Osteocyte (in vitro differentiated cells): ENCODE results near the gene MAS1. TPM values are rescaled to one million over a fixed set of nuclear protein-coding genes. Genes with fewer than 3 reads are reported as not detected.
"Not testable (repeated sequence)": the region's sequence is repeated elsewhere in the genome, so short reads cannot be mapped to it uniquely, and the experiment has no call there.

ENCODE experiments used
- DNase-seq: peaks from one replicate; pipeline ENCODE4 v3.0.0; 2021; ENCODE audit warnings: mixed read lengths; ENCODE audit not compliant: unreplicated experiment; ENCODE audit errors: extremely low spot score
- H3K27ac Mint-ChIP-seq: one replicate; pipeline ENCODE4 v1.8.0; 2021; ENCODE audit warnings: mild to moderate bottlenecking, mixed read lengths; ENCODE audit not compliant: unreplicated experiment
- H3K27me3 Mint-ChIP-seq: one replicate; pipeline ENCODE4 v1.8.0; 2021; ENCODE audit warnings: mixed read lengths; ENCODE audit not compliant: unreplicated experiment
- H3K36me3 Mint-ChIP-seq: one replicate; pipeline ENCODE4 v1.8.0; 2021; ENCODE audit warnings: mixed read lengths; ENCODE audit not compliant: unreplicated experiment
- H3K4me1 Mint-ChIP-seq: one replicate; pipeline ENCODE4 v1.8.0; 2021; ENCODE audit warnings: mixed read lengths; ENCODE audit not compliant: unreplicated experiment
- H3K4me3 Mint-ChIP-seq: one replicate; pipeline ENCODE4 v1.8.0; 2021; ENCODE audit warnings: mild to moderate bottlenecking, moderate library complexity, mixed read lengths; ENCODE audit not compliant: unreplicated experiment
- H3K9me3 Mint-ChIP-seq: one replicate; pipeline ENCODE4 v1.8.0; 2021; ENCODE audit warnings: mixed read lengths; ENCODE audit not compliant: unreplicated experiment
- CTCF ChIP-seq: fragments of 200-600 bp; sonication (generic); IDR thresholded peaks from 2 replicates; pipeline ENCODE4 v1.5.0; 2021; ENCODE audit warnings: antibody characterized with exemption, mild to moderate bottlenecking, moderate library complexity
- long read RNA-seq: library from polyadenylated mRNA; unstranded; transcript quantifications from one replicate; pipeline ENCODE4 v2.0.0, GENCODE V29; 2021
- total RNA-seq: library from RNA; stranded (reverse); gene quantifications from 2 replicates; pipeline ENCODE4 v1.2.1, GENCODE V29; 2021

Gene MAS1
- total RNA-seq: not detected in 2 replicates
- long read RNA-seq: 0 reads

GRCh38 chr6:159890792-159891191 is at the start of gene MAS1:
Gene MAS1, plus strand, starts transcription at chr6:159890988. Its CDS starts 15,968 bp downstream, at chr6:159906956.
- peaks cover 40% of the 10 kb centered on the region for H3K27me3 Mint-ChIP-seq
- no peak within 1 kb of the TSS for H3K27ac Mint-ChIP-seq
- H3K4me1 Mint-ChIP-seq: no peaks in the 10 kb centered on the region
- H3K9me3 Mint-ChIP-seq: no peaks in the 10 kb centered on the region
- H3K36me3 Mint-ChIP-seq: no peaks in the 10 kb centered on the region
- H3K4me3 Mint-ChIP-seq: no peak within 1 kb of the TSS
- DNase-seq: no peak
- TF ChIP-seq CTCF: no peak

GRCh38 chr6:159842035-159842434 is 48.8 kb upstream of the MAS1 start:
- H3K36me3 Mint-ChIP-seq: no peaks in the 10 kb centered on the region
- H3K9me3 Mint-ChIP-seq: no peaks in the 10 kb centered on the region
- no peak for DNase-seq
- TF ChIP-seq CTCF: peak; percentile 37
- no peaks in the 10 kb centered on the region for H3K27me3 Mint-ChIP-seq
- no peak overlapping the region for H3K27ac Mint-ChIP-seq
- no peaks in the 10 kb centered on the region for H3K4me1 Mint-ChIP-seq
- no peak overlapping the region for H3K4me3 Mint-ChIP-seq

- DNase-seq: peak; percentile 77
- Mint-ChIP-seq H3K36me3 (no peaks in the 10 kb centered on the region), H3K27me3 (no peaks in the 10 kb centered on the region), H3K27ac (no peak overlapping the region), H3K4me3 (no peak overlapping the region), H3K4me1 (no peaks in the 10 kb centered on the region), H3K9me3 (no peaks in the 10 kb centered on the region)
- no peak for TF ChIP-seq CTCF
These were observed 45.8 kb upstream of the MAS1 start for GRCh38 chr6:159844737-159845645.

DNA sequence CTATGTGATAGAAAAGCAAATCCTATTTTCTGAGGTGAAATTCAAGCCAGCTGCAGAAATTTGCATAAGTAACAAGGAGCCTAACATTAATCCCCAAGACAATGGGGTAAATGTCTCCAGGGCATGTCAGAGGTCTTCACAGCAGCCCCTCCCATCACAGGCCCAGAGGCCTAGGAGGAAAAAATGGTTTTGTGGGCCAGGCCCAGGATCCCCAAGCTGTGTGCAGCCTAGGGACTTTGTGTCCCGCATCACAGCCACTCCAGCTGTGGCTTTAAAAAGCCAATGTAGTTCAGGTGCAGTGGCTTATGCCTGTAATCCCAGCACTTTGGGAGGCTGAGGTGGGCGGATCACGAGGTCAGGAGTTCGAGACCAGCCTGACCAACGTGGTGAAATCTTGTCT is 42.2 kb upstream of the MAS1 start:
- H3K4me3 Mint-ChIP-seq, H3K36me3 Mint-ChIP-seq: not testable (repeated sequence)

GRCh38 chr6:159849851-159850250 is 40.9 kb upstream of the MAS1 start:
- not testable (repeated sequence) for H3K27ac Mint-ChIP-seq, H3K4me1 Mint-ChIP-seq, H3K9me3 Mint-ChIP-seq, H3K36me3 Mint-ChIP-seq, H3K4me3 Mint-ChIP-seq
- DNase-seq: peak; percentile 13
- H3K27me3 Mint-ChIP-seq: peaks cover 11% of the 10 kb centered on the region

More for the DNA sequence above, 42.2 kb upstream of the MAS1 start:
- not testable (repeated sequence) for H3K9me3 Mint-ChIP-seq, H3K4me1 Mint-ChIP-seq, H3K27me3 Mint-ChIP-seq, H3K27ac Mint-ChIP-seq
- peak; percentile 8 for DNase-seq

- peaks cover 32% of the 10 kb centered on the region for H3K27me3 Mint-ChIP-seq
- no peak overlapping the region for H3K4me3 Mint-ChIP-seq
- H3K36me3 Mint-ChIP-seq: no peaks in the 10 kb centered on the region
- peaks cover 3% of the 10 kb centered on the region for H3K4me1 Mint-ChIP-seq
- no peak for DNase-seq
- TF ChIP-seq CTCF: peak; percentile 28
- H3K9me3 Mint-ChIP-seq: peaks cover 11% of the 10 kb centered on the region
- H3K27ac Mint-ChIP-seq: no peak overlapping the region
These were observed 37.9 kb upstream of the MAS1 start for GRCh38 chr6:159852877-159853276.
